ENCODE data around the gene CACNA2D3.
"Not testable (repeated sequence)": the region's sequence is repeated elsewhere in the genome, so short reads cannot be mapped to it uniquely, and the experiment has no call there.

CACNA2D3 gene

DNA sequence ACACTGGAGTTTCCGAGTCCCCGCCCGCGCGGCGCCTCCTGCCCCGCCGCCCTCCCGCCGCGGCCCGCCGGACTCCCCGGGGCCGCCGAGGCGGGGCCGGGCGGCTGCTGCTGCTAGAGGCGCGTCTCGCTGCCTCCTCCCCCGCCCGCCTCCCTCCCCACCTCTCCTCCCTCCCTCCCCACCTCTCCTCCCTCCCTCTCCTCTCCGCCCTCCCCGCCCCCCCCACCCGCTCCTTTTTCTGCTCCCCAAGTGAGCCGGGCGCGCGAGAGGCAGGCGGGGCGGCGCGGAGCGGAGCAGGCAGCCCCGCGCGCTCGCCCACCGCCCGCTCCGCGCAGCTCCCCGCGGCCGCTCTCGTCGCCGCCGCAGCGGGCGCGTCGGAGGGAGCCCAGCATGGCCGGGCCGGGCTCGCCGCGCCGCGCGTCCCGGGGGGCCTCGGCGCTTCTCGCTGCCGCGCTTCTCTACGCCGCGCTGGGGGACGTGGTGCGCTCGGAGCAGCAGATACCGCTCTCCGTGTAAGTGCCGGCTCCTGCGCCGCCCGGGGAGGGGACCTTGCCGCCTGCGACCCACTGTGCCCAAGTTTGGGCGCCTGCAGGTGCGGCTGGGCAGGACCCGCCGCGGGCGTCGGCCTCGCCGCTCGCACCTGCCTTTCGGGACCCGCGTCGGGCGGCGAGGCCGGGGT, at the start of gene CACNA2D3:
Gene CACNA2D3, plus strand, starts transcription at position 229 of the 679 bp plus-strand sequence.
- peak; percentile 17 for DNase-seq

DNA sequence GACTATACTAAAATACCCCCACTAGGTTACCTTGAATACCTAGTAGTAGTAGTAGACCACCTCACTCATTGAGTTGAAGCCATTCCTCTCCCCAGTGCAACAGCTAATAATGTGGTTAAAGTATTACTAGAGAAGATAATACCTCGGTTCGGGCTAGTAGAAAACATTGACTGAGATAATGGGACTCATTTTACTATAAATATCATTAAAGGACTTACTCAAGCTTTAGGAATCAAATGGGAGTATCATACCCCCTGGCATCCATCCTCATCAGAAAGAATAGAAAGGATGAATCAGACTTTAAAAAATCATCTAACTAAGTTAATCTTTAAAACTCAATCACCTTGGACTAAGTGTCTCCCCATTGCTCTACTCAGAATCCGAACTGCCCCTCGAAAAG, 49.0 kb upstream of the CACNA2D3 start:
- no peak for DNase-seq

DNA sequence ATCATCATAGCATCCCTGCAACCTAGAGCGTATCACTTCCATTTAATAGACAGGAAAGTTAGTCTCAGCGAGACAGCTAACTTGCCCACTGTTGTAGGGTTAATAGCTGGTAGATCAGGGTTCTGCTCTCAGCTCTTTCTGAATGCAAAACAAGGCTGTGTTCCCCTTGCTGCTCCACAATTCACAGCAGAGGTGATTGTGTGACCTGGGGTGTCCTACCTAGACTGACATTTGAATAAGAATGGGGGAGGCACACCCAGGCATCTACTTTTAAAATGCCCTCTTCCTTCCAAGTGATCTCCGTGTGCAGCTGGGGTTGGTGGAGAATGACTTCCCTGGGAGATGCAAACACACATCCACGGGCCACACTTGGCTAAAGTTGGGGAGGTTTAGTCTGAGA, 43.0 kb upstream of the CACNA2D3 start:
- no peak for DNase-seq

DNA sequence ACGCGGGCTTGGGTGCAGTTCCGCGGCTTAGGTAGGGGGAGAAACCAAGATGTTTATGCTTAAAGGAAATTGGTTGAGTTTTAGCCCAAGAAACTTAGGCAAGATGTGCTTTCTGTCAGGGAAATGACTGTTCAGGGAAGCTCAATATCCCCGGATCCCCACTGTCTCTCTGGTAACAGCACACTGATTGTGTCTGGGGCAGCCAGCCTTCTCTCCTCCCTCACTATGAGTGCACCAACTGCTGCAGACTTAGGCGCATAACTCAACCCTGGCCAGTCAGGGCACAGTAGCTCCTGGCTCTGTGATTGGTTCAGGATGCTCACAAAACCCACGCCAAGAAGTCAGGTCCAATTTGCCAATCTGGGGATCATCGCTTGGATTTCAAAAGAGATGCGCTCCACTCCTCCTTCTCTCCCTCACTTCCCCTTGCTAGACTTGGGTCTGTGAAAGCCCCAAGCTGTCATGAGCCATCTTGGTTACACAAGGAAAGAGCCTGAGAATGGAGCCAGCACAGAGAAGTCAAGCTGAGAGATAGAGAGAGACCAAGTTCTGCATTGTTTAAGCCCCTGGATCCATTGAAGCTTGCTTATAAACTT, 42.5 kb upstream of the CACNA2D3 start:
- DNase-seq, result no peak

DNA sequence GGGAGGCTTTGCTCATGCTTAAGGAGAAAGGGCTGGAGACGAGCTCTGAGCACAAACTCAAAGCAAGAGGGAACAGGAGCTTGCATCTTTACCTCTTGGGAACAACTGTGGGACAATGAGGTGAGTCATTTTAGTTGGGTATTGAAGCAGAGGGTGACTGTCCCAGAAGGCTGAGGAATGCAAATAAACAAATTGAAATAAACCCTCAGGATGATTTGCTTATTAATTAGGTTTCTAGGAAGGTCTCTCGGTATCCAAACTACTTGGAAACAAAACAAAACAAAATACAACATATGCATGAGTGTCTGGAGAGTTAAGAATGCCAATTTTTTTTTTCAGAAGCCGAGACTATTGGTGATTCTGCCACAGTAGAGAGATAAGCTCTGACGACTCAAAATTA, 38.4 kb upstream of the CACNA2D3 start:
- no peak for DNase-seq

DNA sequence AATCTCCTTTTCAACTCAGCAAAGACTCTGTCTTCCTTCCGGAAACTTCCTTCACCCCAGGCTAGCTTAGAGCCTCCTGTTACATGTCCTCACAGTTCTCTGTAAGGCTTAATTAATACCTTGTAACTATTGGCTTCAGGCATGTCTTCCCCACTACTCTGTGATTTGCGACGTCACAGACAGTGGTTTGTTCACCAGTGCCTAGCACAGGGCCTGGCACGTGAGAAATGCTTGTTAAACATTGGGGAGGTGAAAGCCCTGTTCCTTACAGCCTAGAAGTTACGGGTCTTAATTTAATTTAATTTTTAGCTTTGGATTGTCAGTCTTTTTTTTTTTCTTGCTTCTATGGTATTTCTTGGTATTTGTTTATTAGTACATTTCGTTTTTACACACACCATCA, 36.4 kb upstream of the CACNA2D3 start:
- no peak for DNase-seq

DNA sequence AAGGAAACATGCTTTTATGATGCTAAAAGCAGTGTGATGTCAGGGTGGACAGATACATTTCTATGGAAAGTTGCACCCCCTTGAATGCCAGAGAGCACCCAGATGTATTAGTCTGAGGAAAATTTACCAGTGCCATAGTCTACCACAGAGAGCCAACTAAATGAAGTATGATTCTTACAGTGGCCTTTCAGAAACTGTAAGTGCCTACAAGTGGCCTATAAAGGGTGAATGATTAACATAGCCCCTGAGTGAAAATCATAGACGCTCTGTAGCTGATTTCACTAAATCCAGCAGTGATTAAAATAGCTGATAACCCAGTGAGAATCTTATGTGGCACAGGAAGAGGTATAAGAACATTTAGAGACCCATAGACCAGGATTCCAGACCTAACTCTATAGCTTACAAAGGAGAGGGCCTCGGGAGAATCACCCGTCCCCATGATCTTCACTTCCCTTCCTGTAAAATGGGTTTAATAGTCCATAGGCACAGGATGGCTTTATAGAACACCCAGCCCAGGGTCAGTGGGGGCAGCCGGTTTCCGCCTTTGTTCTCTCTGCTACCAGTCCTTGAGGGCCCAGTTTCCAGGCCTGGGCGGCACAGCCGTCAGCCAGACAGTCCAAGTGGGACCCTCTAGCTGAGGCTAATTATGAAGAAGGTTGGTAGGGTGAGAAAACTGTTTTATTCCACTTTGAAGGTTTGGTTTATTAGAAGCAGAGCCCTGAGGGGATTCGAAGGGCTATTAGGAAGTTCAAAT, 35.5 kb upstream of the CACNA2D3 start:
- DNase-seq, result no peak

DNA sequence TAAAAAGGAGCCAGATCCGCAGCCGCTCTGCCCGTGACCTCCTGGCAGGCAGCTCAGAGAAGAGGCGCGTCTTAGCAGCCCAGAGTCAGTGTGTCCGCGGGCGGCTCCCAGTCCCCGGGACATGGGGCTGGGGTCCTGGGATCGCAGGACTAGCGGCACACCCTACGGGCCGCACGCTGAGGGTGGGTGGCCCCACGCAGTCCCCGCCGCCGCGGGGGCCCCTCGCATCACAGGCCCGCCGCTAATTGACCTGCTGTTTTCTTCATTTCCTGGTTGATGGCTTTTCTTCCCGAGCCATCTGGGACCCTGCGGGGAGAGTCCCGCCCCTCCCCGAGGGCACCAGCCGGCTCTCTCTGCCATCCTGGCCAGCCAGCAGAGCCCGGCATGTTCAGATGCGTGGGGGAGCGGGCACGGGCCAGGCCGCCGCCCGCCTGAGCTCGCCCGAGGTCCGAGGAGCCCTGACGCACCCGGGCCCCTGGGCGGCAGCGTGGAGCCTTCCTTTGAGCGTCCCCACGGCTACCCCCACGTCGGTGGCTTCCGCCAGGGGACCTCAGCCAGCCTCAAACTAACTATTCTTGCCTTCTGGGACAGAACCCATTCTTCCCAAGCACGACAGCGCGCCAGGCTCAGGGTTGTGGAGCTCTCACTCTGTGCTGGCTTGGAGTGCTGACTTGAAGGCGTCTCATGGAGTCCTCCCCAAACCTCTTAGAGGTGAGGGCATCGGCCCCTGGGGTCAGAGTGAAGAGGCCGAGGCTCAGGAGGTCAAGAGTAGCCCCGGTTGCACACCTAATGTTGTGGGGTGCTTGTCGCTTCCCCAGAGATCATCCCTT, 34.6 kb upstream of the CACNA2D3 start:
- no peak for DNase-seq

DNA sequence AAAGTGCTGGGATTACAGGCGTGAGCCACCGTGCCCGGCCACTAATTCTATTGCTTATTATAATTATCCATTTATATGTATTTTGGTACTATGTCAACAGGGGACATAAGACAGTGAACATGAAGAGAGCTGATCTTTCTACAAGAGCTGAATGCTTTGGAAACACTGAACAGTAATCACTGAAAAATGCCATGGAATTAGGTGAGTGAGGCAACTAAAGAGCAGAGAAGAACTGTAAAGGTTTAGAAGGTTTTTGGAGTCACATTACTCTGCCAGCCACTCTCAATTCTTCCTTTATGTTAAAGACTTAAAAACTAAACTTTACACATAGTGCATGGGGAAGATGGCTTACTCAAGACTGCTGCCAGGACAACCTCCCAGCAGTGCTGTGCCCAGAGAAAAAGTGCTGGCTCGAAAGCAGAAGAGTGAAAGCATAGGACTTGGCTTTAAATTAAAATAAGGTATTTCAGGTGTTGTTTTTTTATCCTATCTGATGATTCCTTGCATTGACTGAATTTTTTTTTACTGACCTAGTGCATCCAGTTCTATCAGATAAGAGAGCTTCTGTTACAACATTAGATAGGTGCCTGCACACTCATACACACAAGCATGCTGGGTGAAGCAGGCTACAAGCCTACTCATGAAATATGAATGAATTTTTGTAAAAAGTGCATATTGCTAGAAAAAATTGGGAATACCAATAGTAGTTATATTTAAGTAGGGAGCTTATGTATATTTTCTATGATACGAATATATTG, 28.7 kb upstream of the CACNA2D3 start:
- DNase-seq, result peak; percentile 35

DNA sequence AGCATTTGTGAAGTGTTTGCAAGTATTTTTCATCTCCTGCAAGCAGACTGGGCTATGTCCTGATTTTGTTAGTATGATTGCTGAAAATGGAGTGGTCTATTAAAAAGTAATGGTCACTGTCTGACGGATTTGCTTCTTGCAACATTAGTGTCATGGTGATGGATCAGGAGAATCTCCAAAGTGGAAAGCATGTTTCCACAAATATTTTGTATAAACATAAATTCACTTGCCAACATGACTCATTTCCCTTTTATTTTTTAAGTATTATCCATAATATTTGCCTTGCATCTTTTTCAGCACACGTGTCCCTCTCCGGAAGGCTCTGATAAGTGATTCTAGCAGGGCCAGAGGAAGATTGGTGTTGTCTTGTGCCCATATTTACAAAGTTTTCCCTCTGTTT, 27.4 kb upstream of the CACNA2D3 start:
- DNase-seq, result peak; percentile 34

DNA sequence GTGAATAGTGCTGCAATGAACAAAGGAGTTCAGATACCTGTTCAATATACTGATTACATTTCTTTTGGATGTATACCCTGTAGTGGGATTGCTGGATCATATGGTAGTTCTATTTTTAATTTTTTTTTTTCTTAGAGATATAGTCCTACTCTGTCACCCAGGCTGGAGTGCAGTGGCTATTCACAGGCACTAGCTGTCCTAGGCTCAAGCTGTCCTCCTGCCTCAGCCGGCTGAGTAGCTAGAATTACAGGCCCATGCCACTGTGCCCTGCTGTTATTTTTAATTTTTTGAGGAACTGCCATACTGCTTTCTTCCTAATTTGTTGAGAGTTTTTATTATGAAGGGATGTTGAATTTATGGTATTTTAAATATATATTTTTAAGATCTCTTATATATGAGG, 23.0 kb upstream of the CACNA2D3 start:
- DNase-seq, result no peak

DNA sequence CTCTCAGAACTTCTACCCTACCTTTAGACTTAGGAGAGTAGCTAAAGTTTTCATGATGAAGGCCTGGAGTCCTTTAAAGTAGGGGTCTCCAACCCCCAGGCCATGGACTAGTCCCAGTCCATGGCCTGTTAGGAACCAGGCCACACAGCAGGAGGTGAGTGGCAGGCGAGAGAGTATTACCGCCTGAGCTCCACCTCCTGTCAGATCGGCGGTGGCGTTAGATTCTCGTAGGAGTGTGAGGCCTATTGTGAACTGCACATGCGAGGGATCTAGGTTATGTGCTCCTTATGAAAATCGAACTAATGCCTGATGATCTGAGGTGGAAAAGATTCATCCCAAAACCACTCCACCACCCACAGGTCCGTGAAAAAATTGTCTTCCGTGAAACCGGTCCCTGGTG, 18.3 kb upstream of the CACNA2D3 start:
- DNase-seq, result no peak

DNA sequence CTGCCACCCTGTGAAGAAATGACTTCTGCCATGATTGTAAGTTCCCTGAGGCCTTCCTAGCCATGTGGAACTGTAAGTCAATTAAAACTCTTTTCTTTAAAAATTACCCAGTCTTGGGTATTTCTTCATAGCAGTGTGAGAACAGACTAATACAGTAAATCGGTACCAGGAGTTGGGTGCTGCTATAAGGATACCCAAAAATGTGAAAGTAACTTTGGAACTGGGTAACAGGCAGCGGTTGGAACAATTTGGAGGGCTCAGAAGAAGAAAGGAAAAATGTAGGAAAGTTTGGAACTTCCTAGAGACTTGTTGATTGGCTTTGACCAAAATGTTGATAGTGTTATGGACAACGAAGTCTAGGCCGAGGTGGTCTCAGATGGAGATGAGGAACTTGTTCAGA, 6.2 kb upstream of the CACNA2D3 start:
- not testable (repeated sequence) for DNase-seq

DNA sequence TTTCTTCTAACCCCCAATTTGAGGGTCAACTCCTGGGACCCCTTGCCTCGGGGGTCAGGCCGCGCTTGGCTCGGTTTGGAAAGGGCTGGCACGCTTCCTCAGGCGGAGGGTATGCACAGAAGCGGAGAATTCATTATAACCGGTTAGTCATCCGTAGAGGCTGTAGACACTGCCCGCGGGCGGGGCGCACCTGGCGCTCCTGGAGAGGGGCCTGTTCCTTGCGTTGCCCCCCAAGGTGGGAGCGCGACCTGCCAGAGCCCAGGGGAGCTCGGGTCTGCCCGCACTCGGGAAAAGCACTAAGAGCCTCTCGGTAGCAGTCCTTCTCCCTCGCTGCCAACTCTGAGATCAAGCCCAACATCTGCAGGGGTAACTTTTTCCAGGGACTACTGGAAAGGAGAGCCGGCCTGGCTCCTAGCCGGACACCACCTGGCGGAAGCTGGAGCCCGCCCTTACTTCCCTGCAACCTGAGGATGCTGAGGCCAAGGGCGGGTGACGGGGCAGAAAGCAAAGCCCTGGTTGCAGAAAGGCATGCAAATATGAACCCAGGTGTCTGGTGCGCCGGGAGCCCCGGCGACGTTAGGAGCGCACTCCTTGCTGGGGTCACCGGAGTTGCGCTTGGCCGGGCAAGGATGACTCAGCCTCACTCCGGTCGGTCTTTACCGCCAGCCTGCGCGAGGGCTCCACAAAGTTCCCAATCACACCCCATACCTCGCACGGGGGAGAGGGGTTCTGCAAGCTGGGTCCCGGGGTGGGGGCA, 1.5 kb upstream of the CACNA2D3 start:
- peak; percentile 1 for DNase-seq

DNA sequence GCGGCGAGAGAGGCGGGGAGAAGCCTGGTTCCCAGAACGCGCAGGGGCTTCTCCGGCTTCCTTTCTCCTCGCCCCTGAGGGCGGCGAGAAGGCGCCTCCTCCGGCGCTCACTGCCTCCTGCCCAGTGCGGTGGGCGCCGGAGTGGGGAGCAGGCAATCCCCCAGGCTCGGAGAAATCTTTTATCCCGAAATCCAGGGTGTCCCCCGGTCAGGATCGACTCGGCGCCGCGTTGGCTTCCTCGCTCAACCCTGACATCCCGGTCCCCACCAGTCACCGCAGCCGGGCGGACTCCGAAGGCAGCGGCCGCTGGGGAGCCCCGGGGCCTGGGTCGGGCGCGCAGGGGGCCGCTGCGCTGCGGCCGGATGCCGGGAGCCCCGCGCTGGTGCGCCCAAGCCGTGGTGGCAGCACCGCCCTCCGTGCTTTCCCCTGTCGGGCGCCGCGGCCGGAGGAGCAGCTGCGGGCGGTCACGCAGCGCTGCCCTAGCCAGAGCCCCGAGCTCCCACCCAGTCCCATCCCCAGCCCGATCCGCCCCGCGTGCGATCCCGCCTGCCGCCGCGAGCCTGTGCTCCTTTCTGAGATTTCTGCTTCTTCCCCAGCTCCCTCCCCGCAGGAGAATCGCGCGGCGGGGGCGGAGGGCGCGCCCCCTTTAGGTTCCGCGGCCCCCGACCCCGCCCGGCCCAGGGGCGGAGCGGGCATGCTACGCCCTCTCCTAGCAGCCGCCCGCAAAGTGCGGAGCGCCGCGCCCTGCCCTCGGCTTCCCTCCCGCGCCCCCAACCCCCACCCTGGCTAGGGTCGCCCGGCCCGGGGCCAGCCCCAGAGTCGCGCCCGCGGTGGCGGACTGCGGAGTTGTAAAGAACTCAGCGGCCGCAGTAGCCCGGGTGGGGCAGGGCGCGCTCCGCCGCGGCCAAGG, 683 bp upstream of the CACNA2D3 start:
- DNase-seq, result peak; percentile 1

DNA sequence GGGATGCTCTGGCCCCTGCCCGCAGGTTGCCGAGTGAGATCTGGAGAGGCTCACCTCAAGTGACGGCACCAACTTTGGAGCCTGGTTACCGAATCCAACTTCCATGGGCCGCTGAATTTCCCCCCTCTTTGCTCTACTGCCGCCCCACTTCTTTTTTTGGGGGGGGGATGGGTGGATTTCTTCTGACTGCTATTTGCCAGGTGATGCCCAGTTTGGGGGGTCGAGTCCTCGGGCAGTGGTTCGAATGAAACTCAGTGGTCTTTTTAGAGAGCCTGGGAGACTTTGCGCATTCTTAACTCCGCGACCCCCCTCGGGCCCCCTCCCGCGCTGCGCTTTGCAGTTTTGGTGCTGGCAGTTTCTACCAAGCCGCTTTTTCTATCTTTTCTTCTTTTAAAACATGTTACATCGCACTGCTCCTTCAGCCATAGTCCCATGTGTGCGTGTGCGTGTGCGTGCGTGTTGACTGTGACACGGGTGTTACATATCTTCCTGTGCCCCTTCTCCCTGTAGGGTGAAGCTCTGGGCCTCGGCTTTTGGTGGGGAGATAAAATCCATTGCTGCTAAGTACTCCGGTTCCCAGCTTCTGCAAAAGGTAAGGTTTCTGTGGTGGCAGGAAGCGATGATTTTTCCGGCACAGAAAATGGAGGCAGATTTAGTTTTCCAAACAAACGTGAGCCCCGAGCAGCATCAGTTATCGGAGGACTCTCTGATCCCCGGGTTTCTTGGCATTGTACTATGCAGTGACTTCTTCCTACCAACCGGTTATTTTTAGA, 837 bp downstream of the CACNA2D3 start:
- no peak for DNase-seq

DNA sequence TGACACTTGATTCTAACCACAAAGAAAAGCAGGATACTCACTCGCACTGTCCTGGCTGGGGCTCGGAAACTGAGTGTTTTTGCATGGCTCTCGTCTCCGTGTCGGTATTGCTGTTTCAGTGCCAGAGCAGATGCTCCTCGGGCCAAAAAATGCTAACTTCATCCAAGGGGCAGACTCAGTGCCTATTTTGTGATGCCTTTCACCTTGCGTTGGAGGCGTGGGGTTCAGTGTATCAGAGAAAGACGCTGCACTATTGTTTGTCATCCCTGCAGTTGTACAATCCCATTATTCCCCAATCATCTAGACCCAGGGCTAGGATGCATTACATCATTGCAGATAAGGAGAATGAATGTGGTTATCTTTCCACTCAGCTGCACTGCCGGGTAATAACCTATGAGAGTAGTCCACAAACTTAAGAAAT, 1.4 kb downstream of the CACNA2D3 start:
- peak; percentile 57 for DNase-seq

DNA sequence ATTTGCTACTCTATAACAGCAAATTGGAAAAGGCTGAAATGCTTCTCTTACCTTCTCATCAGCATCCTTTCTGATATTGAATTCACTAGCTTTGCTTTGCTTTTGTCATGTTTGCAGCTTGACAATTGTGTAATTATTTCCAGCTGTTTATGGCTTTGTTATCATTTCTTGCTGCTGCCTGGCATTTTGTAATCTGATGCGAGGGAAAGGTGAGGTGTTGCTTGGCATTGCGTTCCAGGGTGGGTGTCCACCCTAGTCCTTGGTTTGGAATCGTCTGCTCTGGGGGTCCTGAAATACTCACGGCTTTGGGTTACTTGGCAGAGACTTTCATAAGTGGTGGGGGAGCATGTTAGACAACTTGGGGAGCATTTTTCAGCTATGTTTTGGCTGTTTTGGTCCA, 2.9 kb downstream of the CACNA2D3 start:
- DNase-seq, result no peak

DNA sequence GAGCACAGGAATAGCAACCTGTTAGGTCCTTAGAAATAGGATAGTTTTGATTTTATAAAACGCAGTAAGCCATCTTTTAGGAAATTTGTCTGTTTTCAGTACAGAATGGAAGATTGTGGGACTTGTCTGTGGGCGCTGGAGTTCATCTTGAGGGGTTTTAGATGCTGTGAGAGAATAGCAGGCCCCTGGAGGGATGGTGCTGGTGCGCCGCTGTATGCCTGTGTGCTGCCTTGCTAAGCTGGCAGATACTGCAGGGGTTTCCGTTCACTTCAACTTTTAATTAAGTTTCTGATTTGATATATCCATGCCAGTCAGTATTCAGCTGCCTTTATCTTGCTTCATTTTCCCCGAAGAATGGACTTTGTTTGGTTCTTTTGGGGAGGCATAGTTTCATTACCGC, 4.2 kb downstream of the CACNA2D3 start:
- DNase-seq, result no peak

Measured in NCI-H226 (cell line).